ENCODE results near the gene SUGCT.

The SUGCT gene

DNA sequence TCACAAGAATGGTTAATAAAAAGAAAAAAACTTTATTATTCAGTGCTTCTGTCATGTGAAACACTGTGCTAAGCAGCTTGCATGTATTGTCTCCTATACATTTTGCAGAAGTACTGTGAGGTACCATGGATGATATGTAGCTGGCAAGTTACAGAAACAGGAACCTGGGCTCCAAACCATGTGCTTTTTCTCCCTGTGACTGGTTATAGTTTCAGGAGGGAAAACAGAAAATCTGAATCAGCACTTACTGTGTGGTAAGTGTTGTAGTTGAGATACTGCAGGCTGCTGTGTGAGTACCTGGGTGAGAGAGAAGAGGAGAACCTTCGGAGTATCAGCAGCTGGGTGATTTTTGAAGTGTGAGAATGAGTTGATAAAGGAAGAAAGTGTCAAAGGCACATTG lies 285.0 kb downstream of the SUGCT start:
- DNase-seq (ENCODE audit: low read depth) = peak; percentile 54
- H3K4me3 ChIP-seq (ENCODE audit: low read depth, low read length) = no peak overlapping the region
- TF ChIP-seq, protein P1, sequence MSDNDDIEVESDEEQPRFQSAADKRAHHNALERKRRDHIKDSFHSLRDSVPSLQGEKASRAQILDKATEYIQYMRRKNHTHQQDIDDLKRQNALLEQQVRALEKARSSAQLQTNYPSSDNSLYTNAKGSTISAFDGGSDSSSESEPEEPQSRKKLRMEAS (IDR thresholded peaks at IDR 0.05; ENCODE audit: low read depth, low read length) = peak; percentile 99
- TF ChIP-seq POLR2A (IDR thresholded peaks at IDR 0.05; ENCODE audit: extremely low read depth, insufficient read length) = no peak
- peak; percentile 92 for TF ChIP-seq MYC (IDR thresholded peaks at IDR 0.05; ENCODE audit: low read depth, low read length)

DNA sequence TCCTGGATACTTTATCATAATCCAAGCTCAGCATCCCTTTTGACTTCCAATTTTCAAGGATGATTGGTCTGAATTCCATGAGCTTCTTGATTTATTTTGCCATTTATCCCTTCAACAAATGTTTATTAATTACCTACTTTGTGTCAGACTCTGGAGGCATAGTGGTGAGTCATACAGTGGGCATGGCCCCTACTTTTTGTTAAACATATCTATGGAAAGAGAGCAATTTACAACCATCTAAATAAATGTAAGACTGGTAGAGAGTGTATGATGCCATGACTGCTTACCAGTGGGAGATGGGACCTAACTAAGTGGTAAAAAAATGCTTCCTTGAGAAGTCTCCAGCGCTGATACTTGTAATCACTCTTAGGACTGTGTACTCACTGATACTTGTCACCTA lies 286.6 kb downstream of the SUGCT start:
- DNase-seq (ENCODE audit: low read depth) = no peak
- no peak for TF ChIP-seq POLR2A (IDR thresholded peaks at IDR 0.05; ENCODE audit: extremely low read depth, insufficient read length)
- TF ChIP-seq, protein P1 (IDR thresholded peaks at IDR 0.05; ENCODE audit: low read depth, low read length) = no peak
- TF ChIP-seq MYC (IDR thresholded peaks at IDR 0.05; ENCODE audit: low read depth, low read length) = no peak
- TF ChIP-seq, protein P2, sequence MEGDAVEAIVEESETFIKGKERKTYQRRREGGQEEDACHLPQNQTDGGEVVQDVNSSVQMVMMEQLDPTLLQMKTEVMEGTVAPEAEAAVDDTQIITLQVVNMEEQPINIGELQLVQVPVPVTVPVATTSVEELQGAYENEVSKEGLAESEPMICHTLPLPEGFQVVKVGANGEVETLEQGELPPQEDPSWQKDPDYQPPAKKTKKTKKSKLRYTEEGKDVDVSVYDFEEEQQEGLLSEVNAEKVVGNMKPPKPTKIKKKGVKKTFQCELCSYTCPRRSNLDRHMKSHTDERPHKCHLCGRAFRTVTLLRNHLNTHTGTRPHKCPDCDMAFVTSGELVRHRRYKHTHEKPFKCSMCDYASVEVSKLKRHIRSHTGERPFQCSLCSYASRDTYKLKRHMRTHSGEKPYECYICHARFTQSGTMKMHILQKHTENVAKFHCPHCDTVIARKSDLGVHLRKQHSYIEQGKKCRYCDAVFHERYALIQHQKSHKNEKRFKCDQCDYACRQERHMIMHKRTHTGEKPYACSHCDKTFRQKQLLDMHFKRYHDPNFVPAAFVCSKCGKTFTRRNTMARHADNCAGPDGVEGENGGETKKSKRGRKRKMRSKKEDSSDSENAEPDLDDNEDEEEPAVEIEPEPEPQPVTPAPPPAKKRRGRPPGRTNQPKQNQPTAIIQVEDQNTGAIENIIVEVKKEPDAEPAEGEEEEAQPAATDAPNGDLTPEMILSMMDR (IDR thresholded peaks at IDR 0.05; ENCODE audit: low read depth, low read length) = no peak
- H3K4me3 ChIP-seq (ENCODE audit: low read depth, low read length) = no peak overlapping the region

DNA sequence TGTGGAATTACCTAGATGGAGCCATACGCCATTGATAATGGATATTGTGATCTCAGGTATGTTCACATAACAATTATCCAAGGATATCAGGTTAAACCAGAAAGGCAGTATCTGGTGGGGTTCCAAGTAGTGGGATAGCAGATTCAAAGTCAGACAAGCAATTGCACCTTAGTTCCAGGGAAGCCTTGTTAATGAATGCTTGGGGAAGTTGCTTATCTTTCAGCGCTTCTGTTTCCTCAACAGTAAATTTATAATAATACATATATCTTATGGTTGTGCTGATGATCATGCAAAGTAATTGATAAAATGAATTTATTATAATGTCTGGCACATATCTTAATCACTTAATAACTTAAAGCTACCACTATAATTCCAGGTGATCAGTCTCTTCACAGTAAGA lies 290.9 kb downstream of the SUGCT start:
- no peak for TF ChIP-seq POLR2A (IDR thresholded peaks at IDR 0.05; ENCODE audit: extremely low read depth, insufficient read length)
- TF ChIP-seq, protein P2 (IDR thresholded peaks at IDR 0.05; ENCODE audit: low read depth, low read length) = no peak
- no peak for TF ChIP-seq MYC (IDR thresholded peaks at IDR 0.05; ENCODE audit: low read depth, low read length)
- DNase-seq (ENCODE audit: low read depth) = no peak
- no peak overlapping the region for H3K4me3 ChIP-seq (ENCODE audit: low read depth, low read length)

DNA sequence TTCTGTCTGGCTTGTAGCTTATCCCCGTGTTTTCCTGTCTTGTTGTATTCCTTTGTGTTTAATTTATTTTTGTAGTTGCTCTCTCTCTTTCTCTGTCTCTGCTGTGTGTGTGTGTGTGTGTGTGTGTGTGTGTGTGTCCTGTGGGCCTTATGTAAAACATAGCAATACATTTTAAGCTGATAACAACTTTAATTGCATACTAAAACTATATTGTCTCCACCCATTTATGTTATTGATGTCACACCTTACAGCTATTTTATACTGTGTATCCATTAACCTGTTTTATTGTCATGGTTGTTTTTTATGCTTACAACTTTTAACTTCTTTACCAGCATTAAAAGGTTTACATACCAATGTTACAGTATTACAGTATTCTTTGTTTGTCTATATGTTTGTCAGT lies 293.6 kb downstream of the SUGCT start:
- no peak for DNase-seq (ENCODE audit: low read depth)
- H3K4me3 ChIP-seq (ENCODE audit: low read depth, low read length) = no peak overlapping the region
- TF ChIP-seq, protein P1 (IDR thresholded peaks at IDR 0.05; ENCODE audit: low read depth, low read length) = no peak
- TF ChIP-seq, protein P2 (IDR thresholded peaks at IDR 0.05; ENCODE audit: low read depth, low read length) = no peak
- no peak for TF ChIP-seq MYC (IDR thresholded peaks at IDR 0.05; ENCODE audit: low read depth, low read length)
- no peak for TF ChIP-seq POLR2A (IDR thresholded peaks at IDR 0.05; ENCODE audit: extremely low read depth, insufficient read length)

DNA sequence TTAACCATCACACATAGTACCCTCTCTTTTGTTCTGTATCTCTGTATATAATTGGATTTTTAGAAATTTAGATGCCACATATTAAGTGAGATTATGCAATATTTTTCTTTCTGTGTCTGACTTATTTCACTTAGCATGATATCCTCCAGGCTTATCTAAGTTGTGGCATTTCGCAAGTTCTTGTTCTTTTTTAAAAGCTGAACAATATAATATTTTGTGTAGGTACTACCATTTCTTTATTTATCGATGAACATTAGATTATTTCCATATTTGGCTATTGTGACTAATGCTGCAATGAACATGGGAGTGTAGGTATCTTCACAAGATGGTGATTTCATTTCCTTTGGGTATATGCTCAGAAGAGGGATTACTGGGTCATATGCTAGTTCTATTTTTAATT lies 295.0 kb downstream of the SUGCT start:
- DNase-seq (ENCODE audit: low read depth) = no peak
- TF ChIP-seq, protein P2 (IDR thresholded peaks at IDR 0.05; ENCODE audit: low read depth, low read length) = no peak
- TF ChIP-seq MYC (IDR thresholded peaks at IDR 0.05; ENCODE audit: low read depth, low read length) = no peak
- TF ChIP-seq POLR2A (IDR thresholded peaks at IDR 0.05; ENCODE audit: extremely low read depth, insufficient read length) = no peak
- TF ChIP-seq, protein P1 (IDR thresholded peaks at IDR 0.05; ENCODE audit: low read depth, low read length) = no peak
- H3K4me3 ChIP-seq (ENCODE audit: low read depth, low read length) = no peak overlapping the region

DNA sequence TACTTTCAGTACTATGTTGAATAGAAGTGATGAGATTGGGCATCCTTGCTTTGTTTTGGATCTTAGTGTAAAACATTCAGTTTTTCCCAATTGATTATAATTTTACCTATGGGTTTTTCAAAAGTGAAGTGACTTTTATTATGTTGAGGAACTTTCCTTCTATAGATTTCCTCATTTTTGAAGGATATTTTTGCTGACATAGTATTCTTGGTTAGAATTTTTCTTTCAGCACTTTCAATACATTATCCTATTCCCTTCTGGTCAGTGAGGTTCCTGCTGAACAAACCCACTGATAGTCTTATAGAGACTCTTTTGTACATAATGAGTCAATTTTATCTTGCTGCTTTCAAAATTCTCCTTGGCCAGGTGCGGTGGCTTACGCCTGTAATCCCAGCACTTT lies 297.2 kb downstream of the SUGCT start:
- no peak overlapping the region for H3K4me3 ChIP-seq (ENCODE audit: low read depth, low read length)
- no peak for DNase-seq (ENCODE audit: low read depth)
- TF ChIP-seq, protein P2 (IDR thresholded peaks at IDR 0.05; ENCODE audit: low read depth, low read length) = no peak
